ENCODE measurements around the gene TBC1D3B. TPM values are rescaled to one million over a fixed set of nuclear protein-coding genes. Genes with fewer than 3 reads are reported as not detected.

TBC1D3B gene
- total and polyA plus RNA-seq, 10 of the 15 experiments (the other 5 are each of a cell fraction or from before 2014, with no cell fraction given) = 0.67 to 8.5 (median 1.7) TPM; not detected in 2

DNA sequence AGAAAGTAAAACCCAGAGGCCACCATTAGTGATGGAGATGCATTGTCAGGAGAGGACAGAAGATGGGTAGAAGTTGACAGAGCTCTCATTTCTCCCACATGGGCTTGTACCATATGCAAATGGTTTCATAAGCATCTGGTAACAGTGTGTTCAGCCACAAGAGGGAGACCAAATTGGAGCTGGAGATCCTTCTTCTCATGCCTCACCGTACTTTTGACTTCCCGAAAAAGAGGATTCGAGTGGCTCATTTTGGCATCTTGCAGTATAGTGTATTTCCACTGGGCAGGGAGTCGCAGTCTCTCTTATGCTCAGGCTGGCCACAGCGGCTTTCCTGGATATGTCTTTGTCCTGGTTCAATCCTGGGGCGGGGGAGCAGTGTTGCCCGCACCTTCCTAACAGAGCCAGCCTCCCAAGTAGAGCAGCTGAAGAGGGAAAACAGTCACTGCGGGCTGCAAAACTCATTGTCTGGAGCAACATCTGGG lies 23.8 kb downstream of the TBC1D3B start (continued):
- TF ChIP-seq, protein P1, sequence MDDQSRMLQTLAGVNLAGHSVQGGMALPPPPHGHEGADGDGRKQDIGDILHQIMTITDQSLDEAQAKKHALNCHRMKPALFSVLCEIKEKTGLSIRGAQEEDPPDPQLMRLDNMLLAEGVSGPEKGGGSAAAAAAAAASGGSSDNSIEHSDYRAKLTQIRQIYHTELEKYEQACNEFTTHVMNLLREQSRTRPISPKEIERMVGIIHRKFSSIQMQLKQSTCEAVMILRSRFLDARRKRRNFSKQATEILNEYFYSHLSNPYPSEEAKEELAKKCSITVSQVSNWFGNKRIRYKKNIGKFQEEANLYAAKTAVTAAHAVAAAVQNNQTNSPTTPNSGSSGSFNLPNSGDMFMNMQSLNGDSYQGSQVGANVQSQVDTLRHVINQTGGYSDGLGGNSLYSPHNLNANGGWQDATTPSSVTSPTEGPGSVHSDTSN (IDR thresholded peaks at IDR 0.05; ENCODE audit: insufficient replicate concordance, low read depth, low read length) = no peak
- TF ChIP-seq, protein P2, sequence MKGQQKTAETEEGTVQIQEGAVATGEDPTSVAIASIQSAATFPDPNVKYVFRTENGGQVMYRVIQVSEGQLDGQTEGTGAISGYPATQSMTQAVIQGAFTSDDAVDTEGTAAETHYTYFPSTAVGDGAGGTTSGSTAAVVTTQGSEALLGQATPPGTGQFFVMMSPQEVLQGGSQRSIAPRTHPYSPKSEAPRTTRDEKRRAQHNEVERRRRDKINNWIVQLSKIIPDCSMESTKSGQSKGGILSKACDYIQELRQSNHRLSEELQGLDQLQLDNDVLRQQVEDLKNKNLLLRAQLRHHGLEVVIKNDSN (IDR thresholded peaks at IDR 0.05; ENCODE audit: borderline replicate concordance, extremely low read length, insufficient read depth, low read depth, low read length) = no peak
- TF ChIP-seq RFX5 (IDR thresholded peaks at IDR 0.05; ENCODE audit: low read depth, low read length) (no peak), ETV6 (conservative IDR thresholded peaks at IDR 0.05 in 1 of 2, IDR thresholded peaks at IDR 0.05 in 1 of 2; ENCODE audit: borderline replicate concordance in 1 of 2, low read depth in 1 of 2) (no peak)

DNA sequence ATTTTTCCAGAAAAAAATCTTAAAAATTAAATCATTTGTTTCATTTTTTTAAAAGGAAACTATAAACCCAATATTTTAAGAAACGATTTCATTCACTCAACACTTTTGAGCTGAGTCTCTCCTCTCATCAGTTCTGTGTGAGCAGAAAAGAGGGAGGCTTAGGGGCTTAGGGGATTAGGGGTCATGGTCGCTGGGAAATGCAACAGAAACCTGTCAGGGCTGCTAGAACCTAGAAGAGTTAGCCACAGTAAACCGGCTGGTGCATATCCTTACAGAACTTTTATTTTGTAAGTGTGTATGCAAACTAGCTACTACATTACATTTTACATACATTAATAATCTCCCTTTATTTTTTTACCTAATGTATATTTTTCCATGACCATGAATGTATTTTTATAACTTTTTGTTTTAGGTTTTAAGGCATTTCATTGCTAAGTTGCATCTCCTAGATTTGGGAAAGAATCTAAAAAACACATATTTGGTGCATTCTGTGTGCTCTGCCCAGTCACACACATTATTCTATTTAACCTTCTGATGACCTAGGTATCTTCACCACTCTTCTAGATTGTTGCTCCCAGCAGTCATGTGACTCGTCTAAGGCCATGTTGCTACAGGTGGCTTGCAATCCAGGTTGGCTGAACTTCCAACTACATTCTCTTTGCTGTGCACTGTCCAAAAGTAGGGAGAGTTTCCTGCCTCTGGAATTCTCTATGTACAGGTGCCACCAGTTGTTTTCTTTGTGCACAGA lies 24.4 kb downstream of the TBC1D3B start:
- SMC1A ChIA-PET (ENCODE audit: uncharacterized antibody, unreplicated experiment) = interaction anchor here (0.6 to 11.3 kb wide), 4 partner anchors 81 to 528 kb away, joined by 3 to 485 read pairs (median 104); partner anchors contain the start of genes CCL16 and CCL18
- H3K79me2 ChIP-seq (ENCODE audit: control insufficient read depth, insufficient read depth, low read length) = no peaks in the 10 kb centered on the region
- TF ChIP-seq RFX5 (IDR thresholded peaks at IDR 0.05; ENCODE audit: low read depth, low read length) = no peak
- no peak for TF ChIP-seq JUNB (IDR thresholded peaks at IDR 0.05)
- TF ChIP-seq ZNF217 (IDR thresholded peaks at IDR 0.05) = no peak
- TF ChIP-seq, protein P3, sequence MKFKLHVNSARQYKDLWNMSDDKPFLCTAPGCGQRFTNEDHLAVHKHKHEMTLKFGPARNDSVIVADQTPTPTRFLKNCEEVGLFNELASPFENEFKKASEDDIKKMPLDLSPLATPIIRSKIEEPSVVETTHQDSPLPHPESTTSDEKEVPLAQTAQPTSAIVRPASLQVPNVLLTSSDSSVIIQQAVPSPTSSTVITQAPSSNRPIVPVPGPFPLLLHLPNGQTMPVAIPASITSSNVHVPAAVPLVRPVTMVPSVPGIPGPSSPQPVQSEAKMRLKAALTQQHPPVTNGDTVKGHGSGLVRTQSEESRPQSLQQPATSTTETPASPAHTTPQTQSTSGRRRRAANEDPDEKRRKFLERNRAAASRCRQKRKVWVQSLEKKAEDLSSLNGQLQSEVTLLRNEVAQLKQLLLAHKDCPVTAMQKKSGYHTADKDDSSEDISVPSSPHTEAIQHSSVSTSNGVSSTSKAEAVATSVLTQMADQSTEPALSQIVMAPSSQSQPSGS (IDR thresholded peaks at IDR 0.05; ENCODE audit: low read length) = no peak
- TF ChIP-seq NR2C1 (IDR thresholded peaks at IDR 0.05) = no peak
- TF ChIP-seq, protein P4, sequence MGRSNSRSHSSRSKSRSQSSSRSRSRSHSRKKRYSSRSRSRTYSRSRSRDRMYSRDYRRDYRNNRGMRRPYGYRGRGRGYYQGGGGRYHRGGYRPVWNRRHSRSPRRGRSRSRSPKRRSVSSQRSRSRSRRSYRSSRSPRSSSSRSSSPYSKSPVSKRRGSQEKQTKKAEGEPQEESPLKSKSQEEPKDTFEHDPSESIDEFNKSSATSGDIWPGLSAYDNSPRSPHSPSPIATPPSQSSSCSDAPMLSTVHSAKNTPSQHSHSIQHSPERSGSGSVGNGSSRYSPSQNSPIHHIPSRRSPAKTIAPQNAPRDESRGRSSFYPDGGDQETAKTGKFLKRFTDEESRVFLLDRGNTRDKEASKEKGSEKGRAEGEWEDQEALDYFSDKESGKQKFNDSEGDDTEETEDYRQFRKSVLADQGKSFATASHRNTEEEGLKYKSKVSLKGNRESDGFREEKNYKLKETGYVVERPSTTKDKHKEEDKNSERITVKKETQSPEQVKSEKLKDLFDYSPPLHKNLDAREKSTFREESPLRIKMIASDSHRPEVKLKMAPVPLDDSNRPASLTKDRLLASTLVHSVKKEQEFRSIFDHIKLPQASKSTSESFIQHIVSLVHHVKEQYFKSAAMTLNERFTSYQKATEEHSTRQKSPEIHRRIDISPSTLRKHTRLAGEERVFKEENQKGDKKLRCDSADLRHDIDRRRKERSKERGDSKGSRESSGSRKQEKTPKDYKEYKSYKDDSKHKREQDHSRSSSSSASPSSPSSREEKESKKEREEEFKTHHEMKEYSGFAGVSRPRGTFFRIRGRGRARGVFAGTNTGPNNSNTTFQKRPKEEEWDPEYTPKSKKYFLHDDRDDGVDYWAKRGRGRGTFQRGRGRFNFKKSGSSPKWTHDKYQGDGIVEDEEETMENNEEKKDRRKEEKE (IDR thresholded peaks at IDR 0.05) = no peak
- TF ChIP-seq NFIC (IDR thresholded peaks at IDR 0.05; ENCODE audit: low read depth, low read length) = no peak
- no peak for TF ChIP-seq EP300 (IDR thresholded peaks at IDR 0.05; ENCODE audit: borderline replicate concordance in 1 of 2, control insufficient read depth in 1 of 2, low read depth in 2 of 2, low read length in 2 of 2)
- TF ChIP-seq, protein P5, sequence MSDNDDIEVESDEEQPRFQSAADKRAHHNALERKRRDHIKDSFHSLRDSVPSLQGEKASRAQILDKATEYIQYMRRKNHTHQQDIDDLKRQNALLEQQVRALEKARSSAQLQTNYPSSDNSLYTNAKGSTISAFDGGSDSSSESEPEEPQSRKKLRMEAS (IDR thresholded peaks at IDR 0.05; ENCODE audit: low read depth, low read length) = no peak

More for the DNA sequence above, 24.4 kb downstream of the TBC1D3B start:
- POLR2A ChIA-PET = interaction anchor here (0.6 kb wide), 1 partner anchor 177 kb away, joined by 3 read pairs; no protein-coding TSS in a partner anchor
- no peak overlapping the region for H3K4me2 ChIP-seq (ENCODE audit: control insufficient read depth, insufficient read depth)
- CTCF ChIA-PET = interaction anchor here (0.6 to 12.0 kb wide), 4 partner anchors 19 to 310 kb away, joined by 3 to 622 read pairs (median 102); partner anchors contain the start of gene CCL16
- no TSS peak for BruUV-seq (replicated peaks)
- ATAC-seq (no peak), DNase-seq (ENCODE audit: low read depth, low spot score) (no peak), FAIRE-seq (no peak)
- RAD21 ChIA-PET (ENCODE audit: unreplicated experiment) = interaction anchor here (0.7 to 7.8 kb wide), 3 partner anchors 78 to 176 kb away, joined by 3 to 342 read pairs (median 6); partner anchors contain the start of gene CCL16
- H3K4me1 ChIP-seq (ENCODE audit: control insufficient read depth, insufficient read depth, low read length) = peaks cover 16% of the 10 kb centered on the region
- intact Hi-C loops (cut with micrococcal nuclease; ENCODE audit: unreplicated experiment) = no loop called here
- H3K27ac ChIP-seq (ENCODE audit: control insufficient read depth, insufficient read depth) = no peak overlapping the region
- no peaks in the 10 kb centered on the region for H3K27me3 ChIP-seq (replicated peaks in 1 of 2; ENCODE audit: control insufficient read depth in 2 of 2, insufficient read depth in 2 of 2, low read length in 1 of 2)
- no peak overlapping the region for H3K4me3 ChIP-seq
- no peak overlapping the region for H2AFZ ChIP-seq (ENCODE audit: control insufficient read depth, low read depth, low read length)
- no peaks in the 10 kb centered on the region for H3K9me3 ChIP-seq (replicated peaks; ENCODE audit: control insufficient read depth, insufficient read depth, low read length)
- 32% methylated on average over 4 of the region's 4 CpGs for WGBS (ENCODE audit: insufficient coverage, insufficient replicate concordance, low lambda C conversion rate, missing lambda C conversion rate)
- no peak overlapping the region for H3K9ac ChIP-seq (ENCODE audit: control insufficient read depth, insufficient read depth, low read length)
- H3K36me3 ChIP-seq (ENCODE audit: control insufficient read depth in 2 of 2, insufficient read depth in 2 of 2, low read length in 1 of 2) = no peaks in the 10 kb centered on the region
- no peaks in the 10 kb centered on the region for H4K20me1 ChIP-seq (ENCODE audit: control insufficient read depth, insufficient read depth)
- in situ Hi-C loops (cut with MboI) = no loop called here
